Sigmoid colon (tissue), 7 donors: ENCODE measurements around the gene ADCK2. TPM values are rescaled to one million over a fixed set of nuclear protein-coding genes. Genes with fewer than 3 reads are reported as not detected.
"Not testable (repeated sequence)": the region's sequence is repeated elsewhere in the genome, so short reads cannot be mapped to it uniquely, and the experiment has no call there.

Experiments used
- DNase-seq: peaks from one replicate; pipeline ENCODE4 v3.0.0-alpha.2; 2019
- H3K27ac ChIP-seq, 4 donors: fragments of 200-600 bp; sonication (generic); one replicate each; pipeline ENCODE4 v1.5.1; 2016 to 2019; ENCODE audit warnings: mild to moderate bottlenecking in 1 of 4
- H3K27me3 ChIP-seq, 3 donors: fragments of 200-600 bp; sonication (generic); one replicate each; pipeline ENCODE4 v1.5.1; 2019; ENCODE audit warnings: mild to moderate bottlenecking in 1 of 3
- H3K36me3 ChIP-seq, 4 donors: fragments of 200-600 bp; sonication (generic); one replicate each; pipeline ENCODE4 v1.5.1; 2016 to 2019
- H3K4me1 ChIP-seq, 4 donors: fragments of 200-600 bp; sonication (generic); one replicate each; pipeline ENCODE4 v1.5.1; 2017 to 2019
- H3K4me3 ChIP-seq, 4 donors: fragments of 200-600 bp; sonication (generic); one replicate each; pipeline ENCODE4 v1.5.1; 2017 to 2019; ENCODE audit warnings: mild to moderate bottlenecking in 2 of 4, moderate library complexity in 1 of 4
- H3K9me3 ChIP-seq, 4 donors: fragments of 200-600 bp in 3 of 4; sonication (generic) in 3 of 4; one replicate each; pipeline versions ENCODE4 v1.5.1 to v1.6.1; 2013 to 2019
- CTCF ChIP-seq, 4 experiments: fragments of 450-650 bp in 3 of 4; fragments of 200-600 bp in 1 of 4; IDR thresholded peaks; one replicate each; pipeline ENCODE4 v1.5.1; 2016 to 2019; ENCODE audit warnings: antibody characterized with exemption in 4 of 4, mild to moderate bottlenecking in 3 of 4, moderate library complexity in 2 of 4
- EP300 ChIP-seq, 4 donors: sonication (generic); formaldehyde crosslinking; IDR thresholded peaks; one replicate each; pipeline ENCODE4 v1.6.1; 2017; ENCODE audit warnings: antibody characterized with exemption in 4 of 4
- POLR2A ChIP-seq, 2 donors: fragments of 450-650 bp; IDR thresholded peaks; one replicate each; pipeline ENCODE4 v1.6.1; 2016; ENCODE audit warnings: antibody characterized with exemption in 2 of 2, mild to moderate bottlenecking in 2 of 2, moderate library complexity in 2 of 2
- POLR2AphosphoS5 ChIP-seq, 4 donors: sonication (generic); formaldehyde crosslinking; IDR thresholded peaks; one replicate each; pipeline ENCODE4 v1.6.1; 2017; ENCODE audit warnings: antibody characterized with exemption in 4 of 4
- WGBS, 2 donors: extraction: QIAGEN DNeasy Blood & Tissue Kit; methylation state at CpG; one replicate each; pipeline ENCODE4 v1.1.7; 2013; 5-methylcytosine and 5-hydroxymethylcytosine counted together
- intact Hi-C: fragments of 100-400 bp; cut with DNase I; formaldehyde crosslinking; loops from one replicate; pipeline ENCODE4 v1.15.1; 2023
- polyA plus RNA-seq, 3 donors: library from polyadenylated mRNA; stranded (reverse); fragments of 200-250 nt; gene quantifications; one replicate each; pipeline ENCODE4 v1.2.3, GENCODE V29; 2013
- total RNA-seq, 4 donors: library from RNA; depleted of rRNA; stranded (reverse); fragments of >200 nt; gene quantifications; one replicate each; pipeline ENCODE4 v1.1.0, GENCODE V29; 2016
- donor health status: healthy with polysubstance abuse.
- donor health status: Bipolar disorder and iron deficiency.
- donor health status: healthy.

ADCK2 gene
- total and polyA plus RNA-seq, 7 donors, result 14.8 to 24.0 (median 20.5) TPM

- intact Hi-C loops, result no loop called here
- WGBS, 2 donors, result 82 to 85% methylated on average over 2 of the region's 2 CpGs
- no peaks in the 10 kb centered on the region for H3K4me1 ChIP-seq
- H3K27me3 ChIP-seq, result no peaks in the 10 kb centered on the region
- DNase-seq, result no peak
- peaks cover 0 to 9% (median 3%) of the 10 kb centered on the region in 4 donors for H3K36me3 ChIP-seq
- H3K4me3 ChIP-seq, result no peak overlapping the region
- no peak overlapping the region for H3K27ac ChIP-seq
- H3K9me3 ChIP-seq, result no peaks in the 10 kb centered on the region
- TF ChIP-seq EP300 (IDR thresholded peaks at IDR 0.05) (no peak), POLR2A (IDR thresholded peaks at IDR 0.05) (no peak), POLR2AphosphoS5 (IDR thresholded peaks at IDR 0.05) (no peak), CTCF (IDR thresholded peaks at IDR 0.05) (no peak)
Observed at GRCh38 chr7:140726281-140726680, 53.5 kb downstream of the ADCK2 start.

- DNase-seq, result no peak
- Histone ChIP-seq H3K4me1 (no peaks in the 10 kb centered on the region), H3K9me3 (no peaks in the 10 kb centered on the region), H3K4me3 (no peak overlapping the region), H3K27me3 (no peaks in the 10 kb centered on the region), H3K36me3 (peaks cover 0 to 4% (median 0%) of the 10 kb centered on the region in 4 donors), H3K27ac (no peak overlapping the region)
- WGBS, 2 donors, result 74 to 88% methylated on average over 2 of the region's 2 CpGs
- intact Hi-C loops, result no loop called here
- no peak for TF ChIP-seq POLR2AphosphoS5 (IDR thresholded peaks at IDR 0.05)
- no peak for TF ChIP-seq POLR2A (IDR thresholded peaks at IDR 0.05)
- TF ChIP-seq CTCF (IDR thresholded peaks at IDR 0.05), result no peak
- no peak for TF ChIP-seq EP300 (IDR thresholded peaks at IDR 0.05)
Observed at GRCh38 chr7:140732416-140732815, 59.7 kb downstream of the ADCK2 start.

- peaks cover 0 to 15% (median 13%) of the 10 kb centered on the region in 4 donors for H3K36me3 ChIP-seq
- H3K27me3 ChIP-seq, result no peaks in the 10 kb centered on the region
- H3K4me1 ChIP-seq, result no peaks in the 10 kb centered on the region
- no peak overlapping the region for H3K27ac ChIP-seq
- no peak for TF ChIP-seq POLR2AphosphoS5 (IDR thresholded peaks at IDR 0.05)
- no peak for TF ChIP-seq CTCF (IDR thresholded peaks at IDR 0.05)
- no peak for TF ChIP-seq EP300 (IDR thresholded peaks at IDR 0.05)
- no peak for TF ChIP-seq POLR2A (IDR thresholded peaks at IDR 0.05)
- intact Hi-C loops, result no loop called here
- WGBS, 2 donors, result 79 to 83% methylated on average over 2 of the region's 2 CpGs
- H3K4me3 ChIP-seq, result no peak overlapping the region
- no peak for DNase-seq
- H3K9me3 ChIP-seq, result no peaks in the 10 kb centered on the region
Observed at GRCh38 chr7:140734096-140734495, 61.4 kb downstream of the ADCK2 start.

- Histone ChIP-seq H3K27me3 (no peaks in the 10 kb centered on the region), H3K36me3 (peaks cover 3 to 21% (median 16%) of the 10 kb centered on the region in 4 donors), H3K27ac (no peak overlapping the region), H3K4me1 (no peaks in the 10 kb centered on the region), H3K9me3 (no peaks in the 10 kb centered on the region), H3K4me3 (no peak overlapping the region)
- intact Hi-C loops, result no loop called here
- no peak for TF ChIP-seq POLR2A (IDR thresholded peaks at IDR 0.05)
- TF ChIP-seq CTCF (IDR thresholded peaks at IDR 0.05), result no peak
- TF ChIP-seq EP300 (IDR thresholded peaks at IDR 0.05), result no peak
- TF ChIP-seq POLR2AphosphoS5 (IDR thresholded peaks at IDR 0.05), result no peak
- no peak for DNase-seq
- 92 to 96% methylated on average over 2 of the region's 2 CpGs for WGBS, 2 donors
Observed at GRCh38 chr7:140734729-140735128, 62.0 kb downstream of the ADCK2 start.

- intact Hi-C loops, result no loop called here
- Histone ChIP-seq H3K4me3 (no peak overlapping the region), H3K27me3 (no peaks in the 10 kb centered on the region), H3K36me3 (peaks cover 3 to 28% (median 16%) of the 10 kb centered on the region in 4 donors), H3K9me3 (no peaks in the 10 kb centered on the region), H3K27ac (no peak overlapping the region), H3K4me1 (no peaks in the 10 kb centered on the region)
- TF ChIP-seq POLR2AphosphoS5 (IDR thresholded peaks at IDR 0.05), result no peak
- no peak for TF ChIP-seq CTCF (IDR thresholded peaks at IDR 0.05)
- no peak for TF ChIP-seq EP300 (IDR thresholded peaks at IDR 0.05)
- TF ChIP-seq POLR2A (IDR thresholded peaks at IDR 0.05), result no peak
- DNase-seq, result no peak
Observed at GRCh38 chr7:140738280-140738679, 65.5 kb downstream of the ADCK2 start.

GRCh38 chr7:140743255-140743654, 70.5 kb downstream of the ADCK2 start:
- intact Hi-C loops, result not testable (repeated sequence)
- peaks cover 3 to 33% (median 15%) of the 10 kb centered on the region in 4 donors for H3K36me3 ChIP-seq
- WGBS, 2 donors, result 87 to 97% methylated on average over 2 of the region's 4 CpGs

More at GRCh38 chr7:140743255-140743654, 70.5 kb downstream of the ADCK2 start:
- H3K4me1 ChIP-seq, H3K27me3 ChIP-seq, H3K27ac ChIP-seq, H3K4me3 ChIP-seq, H3K9me3 ChIP-seq, DNase-seq: not testable (repeated sequence)
